ENCODE measurements around the gene TSR3.

GRCh38 chr16:1312903-1313302 is 38.8 kb downstream of the TSR3 start:
- no peak for TF ChIP-seq CTCF (IDR thresholded peaks at IDR 0.05)
- no peak for TF ChIP-seq POLR2A (IDR thresholded peaks at IDR 0.05)

Measured in adrenal gland (tissue), 5 donors.